NT2/D1 (cell line): ENCODE results near the gene FAM98C.

Experiments
- SUZ12 ChIP-seq: IDR thresholded peaks from 2 replicates; pipeline ENCODE4 v1.6.1; 2011; ENCODE audit not compliant: insufficient read length, insufficient read depth; ENCODE audit errors: extremely low read depth
- YY1 ChIP-seq: IDR thresholded peaks from 2 replicates; pipeline ENCODE4 v1.6.1; 2011; ENCODE audit not compliant: insufficient read length, insufficient read depth
- ZNF274 ChIP-seq: IDR thresholded peaks from 2 replicates; pipeline ENCODE4 v1.6.1; 2011; ENCODE audit warnings: mild to moderate bottlenecking, low read depth, low read length

DNA sequence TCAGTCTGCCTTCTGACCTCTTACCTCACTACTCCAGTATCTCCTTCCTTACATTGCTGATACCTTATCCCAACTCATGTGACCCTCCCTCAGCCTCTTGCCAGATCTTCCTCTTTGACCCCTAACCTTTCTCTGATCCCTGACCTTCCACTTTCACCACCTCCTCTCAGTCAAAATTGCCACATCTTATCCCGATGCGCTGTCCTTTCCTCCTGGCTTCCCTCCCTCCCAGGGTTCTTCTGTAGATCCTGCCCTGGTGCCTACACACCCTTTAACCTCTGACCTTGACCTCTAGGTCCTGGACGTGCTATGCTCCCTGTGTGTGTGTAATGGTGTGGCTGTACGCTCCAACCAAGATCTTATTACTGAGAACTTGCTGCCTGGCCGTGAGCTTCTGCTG lies 54.3 kb downstream of the FAM98C start:
- no peak for TF ChIP-seq ZNF274
- TF ChIP-seq YY1 = no peak
- TF ChIP-seq SUZ12 = no peak
